C4-2B (cell line): Measurements from ENCODE around the gene DNAJB13.

Source experiments
- H3K27ac ChIP-seq: fragments of 450-650 bp; 2 replicates; pipeline ENCODE4 v1.5.1; 2017
- ZFX ChIP-seq: fragments of 450-650 bp; IDR thresholded peaks from 2 replicates; pipeline ENCODE4 v1.6.1; 2017
- TF ChIP-seq, protein P1 (sequence below): fragments of 450-650 bp; conservative IDR thresholded peaks from 2 replicates; pipeline ENCODE4 v1.5.1; 2017; ENCODE audit warnings: mild to moderate bottlenecking

Gene DNAJB13

DNA sequence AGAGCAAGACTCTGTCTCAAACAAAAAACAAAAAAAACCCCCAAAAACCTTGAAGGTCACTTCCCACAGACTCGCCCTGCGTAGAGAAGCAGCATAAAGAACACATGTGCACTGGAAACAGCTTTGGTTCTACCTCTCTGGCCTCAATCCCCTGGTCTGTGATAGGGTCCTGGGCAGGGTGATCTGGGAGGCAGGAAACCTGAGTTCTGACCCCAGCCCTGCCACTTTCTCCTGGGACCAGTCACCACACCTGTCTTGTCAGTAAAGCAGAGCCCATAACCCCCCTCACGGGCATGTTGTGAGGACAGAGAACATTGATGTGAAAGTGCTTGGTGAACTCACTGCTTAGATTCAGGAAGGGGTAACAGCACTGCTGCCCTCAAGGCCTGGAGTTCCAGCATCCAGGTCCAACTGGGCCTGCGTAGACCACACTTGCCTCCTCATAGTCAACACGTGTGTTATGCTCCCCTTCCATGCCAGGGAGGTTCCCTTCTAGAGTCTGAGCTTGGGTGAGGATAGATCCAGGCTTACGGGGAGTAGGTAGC, 20.4 kb downstream of the DNAJB13 start:
- TF ChIP-seq ZFX = no peak
- TF ChIP-seq, protein P1, sequence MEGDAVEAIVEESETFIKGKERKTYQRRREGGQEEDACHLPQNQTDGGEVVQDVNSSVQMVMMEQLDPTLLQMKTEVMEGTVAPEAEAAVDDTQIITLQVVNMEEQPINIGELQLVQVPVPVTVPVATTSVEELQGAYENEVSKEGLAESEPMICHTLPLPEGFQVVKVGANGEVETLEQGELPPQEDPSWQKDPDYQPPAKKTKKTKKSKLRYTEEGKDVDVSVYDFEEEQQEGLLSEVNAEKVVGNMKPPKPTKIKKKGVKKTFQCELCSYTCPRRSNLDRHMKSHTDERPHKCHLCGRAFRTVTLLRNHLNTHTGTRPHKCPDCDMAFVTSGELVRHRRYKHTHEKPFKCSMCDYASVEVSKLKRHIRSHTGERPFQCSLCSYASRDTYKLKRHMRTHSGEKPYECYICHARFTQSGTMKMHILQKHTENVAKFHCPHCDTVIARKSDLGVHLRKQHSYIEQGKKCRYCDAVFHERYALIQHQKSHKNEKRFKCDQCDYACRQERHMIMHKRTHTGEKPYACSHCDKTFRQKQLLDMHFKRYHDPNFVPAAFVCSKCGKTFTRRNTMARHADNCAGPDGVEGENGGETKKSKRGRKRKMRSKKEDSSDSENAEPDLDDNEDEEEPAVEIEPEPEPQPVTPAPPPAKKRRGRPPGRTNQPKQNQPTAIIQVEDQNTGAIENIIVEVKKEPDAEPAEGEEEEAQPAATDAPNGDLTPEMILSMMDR = no peak
- H3K27ac ChIP-seq = no peak overlapping the region

DNA sequence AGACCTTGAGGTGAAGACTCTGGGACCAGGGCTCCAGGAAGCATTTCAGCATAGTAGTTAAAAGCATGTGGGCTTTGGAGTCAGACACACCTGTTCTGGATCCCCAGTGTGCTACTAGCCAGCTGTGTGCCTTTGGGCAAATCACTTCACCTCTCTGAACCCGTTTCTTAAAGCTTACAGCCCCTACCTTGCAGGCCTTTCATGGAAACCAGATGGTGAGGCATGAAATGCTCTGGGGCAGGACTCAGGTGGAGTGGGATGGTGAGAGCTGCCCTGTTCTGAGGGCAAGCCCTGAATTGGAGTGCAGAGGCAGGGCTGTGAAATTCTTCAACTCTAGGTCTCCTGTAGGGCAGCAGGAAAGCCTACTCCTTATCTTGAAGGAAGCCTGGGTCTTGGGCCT, 21.4 kb downstream of the DNAJB13 start:
- no peak for TF ChIP-seq ZFX
- TF ChIP-seq, protein P1 = no peak

DNA sequence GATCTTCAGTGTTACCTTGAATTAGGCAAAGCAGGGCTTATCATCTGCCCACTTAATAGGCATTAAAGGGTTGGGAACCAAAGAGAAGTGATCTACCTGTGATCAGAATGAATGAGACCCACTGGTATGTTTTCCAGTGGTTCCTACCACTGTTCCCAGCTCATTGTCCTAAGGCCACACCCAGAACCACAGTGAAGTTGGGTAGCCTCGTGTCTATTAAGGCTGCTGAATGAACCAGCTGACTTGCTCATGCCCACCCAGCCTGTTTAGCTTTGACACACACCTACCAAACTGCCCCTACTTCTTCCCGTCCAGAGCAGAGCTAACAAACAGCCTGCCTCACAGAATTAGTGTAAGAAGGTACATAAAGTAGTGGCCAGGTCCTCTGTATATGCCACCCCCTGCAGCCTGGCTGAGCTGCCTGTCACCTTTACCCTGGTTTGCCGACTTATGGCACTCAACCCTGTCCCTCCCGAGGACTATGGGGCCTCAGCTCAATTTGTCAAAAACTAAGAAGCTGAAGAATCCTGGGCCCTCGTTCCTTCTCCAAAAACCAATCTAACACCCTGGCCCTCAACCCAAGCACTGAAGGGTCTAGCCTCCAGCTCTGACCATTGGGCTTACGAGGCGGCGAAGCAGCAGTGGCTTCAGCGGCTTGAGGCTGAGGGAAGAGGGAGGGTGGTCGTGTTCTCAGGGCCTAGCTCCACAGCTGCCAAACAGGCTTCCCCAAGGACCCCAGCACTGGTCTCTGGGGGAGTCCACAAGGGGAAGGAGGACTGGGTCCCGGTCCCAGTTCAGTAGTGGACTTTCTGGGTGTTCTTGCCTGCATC, 22.0 kb downstream of the DNAJB13 start:
- H3K27ac ChIP-seq = no peak overlapping the region
- no peak for TF ChIP-seq ZFX
- TF ChIP-seq, protein P1 = no peak

More for the DNA sequence above, 21.4 kb downstream of the DNAJB13 start:
- no peak overlapping the region for H3K27ac ChIP-seq

DNA sequence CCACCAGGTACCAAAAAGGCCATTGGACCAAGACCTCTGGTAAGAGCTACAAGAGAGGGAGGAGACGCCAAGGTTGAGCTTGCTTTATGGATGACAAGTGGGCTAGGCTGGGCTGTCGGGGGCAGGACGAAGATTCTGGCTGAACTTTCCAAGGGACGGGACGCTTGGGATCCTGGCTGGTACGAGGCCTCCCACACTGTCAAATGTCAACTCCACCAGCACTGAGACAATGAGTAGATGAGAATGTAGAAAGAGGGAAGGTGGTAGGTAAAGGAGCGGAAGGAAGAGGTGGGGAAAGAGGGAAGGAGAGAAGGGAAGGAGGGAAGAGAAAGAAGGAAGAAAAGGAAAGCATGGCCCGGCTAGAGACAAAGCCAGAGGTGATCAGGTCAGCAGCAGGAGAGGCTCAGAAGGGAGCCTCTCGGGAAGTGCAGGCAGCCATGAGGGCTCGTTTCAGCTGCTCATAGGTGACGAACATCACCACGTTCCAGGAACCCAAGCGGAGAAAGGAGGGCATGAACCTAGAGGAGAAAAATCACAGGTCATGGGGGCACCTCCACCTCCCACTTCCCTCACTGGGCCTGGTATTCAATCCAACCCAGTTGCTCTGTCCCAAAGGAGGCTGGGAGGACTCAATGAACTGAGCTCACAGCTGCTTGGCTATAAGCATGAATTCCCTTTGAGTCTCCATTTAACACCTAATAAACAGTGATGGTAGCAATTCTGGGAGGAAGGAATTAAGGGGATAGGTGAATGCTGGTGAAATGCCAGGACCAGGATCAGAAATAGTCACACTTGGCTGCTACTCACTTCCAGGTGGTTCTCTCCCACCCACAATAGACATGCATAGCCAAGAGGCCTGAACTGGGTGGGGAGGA, 24.0 kb downstream of the DNAJB13 start:
- H3K27ac ChIP-seq = no peak overlapping the region
- TF ChIP-seq, protein P1 = no peak
- TF ChIP-seq ZFX = no peak

DNA sequence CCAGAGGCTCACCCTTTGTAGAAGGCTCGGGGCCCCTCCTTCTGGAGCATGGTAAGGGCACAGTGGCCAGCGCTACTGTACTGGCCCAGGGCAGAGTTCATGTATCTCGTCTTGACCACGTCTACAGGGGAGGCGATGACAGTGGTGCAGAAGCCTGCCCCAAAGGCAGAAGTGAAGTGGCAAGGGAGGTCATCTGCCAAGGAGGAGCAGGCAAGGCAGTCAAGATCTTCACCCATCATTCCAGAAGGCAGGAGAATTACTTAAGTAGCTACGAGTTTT, 24.6 kb downstream of the DNAJB13 start:
- TF ChIP-seq ZFX = no peak
- TF ChIP-seq, protein P1 = no peak
- no peak overlapping the region for H3K27ac ChIP-seq

DNA sequence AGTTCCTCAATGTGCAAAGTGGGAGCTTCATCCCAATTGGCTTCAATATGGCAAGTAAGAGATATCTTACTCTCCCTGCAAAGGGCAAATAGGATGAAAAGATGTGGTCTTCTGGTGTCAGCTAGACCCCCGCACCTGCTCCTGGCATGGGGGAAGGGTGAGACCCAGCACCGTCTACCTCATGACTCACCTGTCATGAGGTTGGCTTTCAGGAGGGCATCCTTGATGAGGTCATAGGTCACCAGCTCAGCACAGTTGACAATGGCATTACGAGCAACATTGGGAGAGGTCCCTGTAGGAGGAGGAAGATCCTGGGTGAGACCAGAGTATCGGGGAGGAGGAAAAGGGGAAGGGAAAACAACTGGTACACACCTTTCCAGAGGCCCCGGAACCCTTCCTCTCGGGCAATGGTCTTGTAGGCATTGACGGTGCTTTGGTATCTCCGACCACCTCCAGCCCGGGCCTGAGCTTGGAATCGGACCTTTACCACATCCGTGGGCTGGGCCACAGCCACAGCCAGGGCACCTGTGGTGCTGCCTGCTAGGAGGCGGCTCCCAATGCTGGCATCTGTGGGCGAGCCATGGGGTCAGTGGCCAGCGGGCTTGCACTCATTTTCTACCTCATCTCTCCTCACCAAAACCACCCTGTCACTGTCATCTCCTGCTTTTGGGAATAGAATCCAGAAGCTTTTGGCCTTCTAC, 25.8 kb downstream of the DNAJB13 start:
- TF ChIP-seq, protein P1 = no peak
- no peak for TF ChIP-seq ZFX
- no peak overlapping the region for H3K27ac ChIP-seq
